ENCODE results near the gene CLEC2L.

CLEC2L gene

DNA sequence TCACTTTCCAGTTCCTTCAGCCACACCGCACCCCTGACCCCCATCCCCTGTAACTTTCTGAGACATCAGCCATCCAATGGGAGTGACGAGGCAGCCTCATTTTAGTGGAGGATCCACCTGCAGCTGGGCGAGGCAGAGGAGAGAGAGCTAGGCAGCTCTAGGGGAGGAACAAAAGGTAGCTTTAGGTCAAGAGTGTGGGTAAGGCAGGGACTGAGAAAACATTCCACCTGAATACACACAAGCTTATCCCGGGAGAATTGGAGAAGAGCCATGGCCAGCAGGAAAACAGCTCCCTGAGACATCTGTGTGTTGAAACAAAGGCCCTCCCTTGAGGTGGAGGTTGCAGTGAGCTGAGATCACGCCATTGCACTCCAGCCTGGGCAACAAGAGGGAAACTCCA lies 33.4 kb upstream of the CLEC2L start:
- H3K4me3 ChIP-seq (ENCODE audit: low read depth in 1 of 2, low read length in 2 of 2) = no peak overlapping the region
- H3K4me1 ChIP-seq (ENCODE audit: control insufficient read depth in 1 of 2, insufficient read depth in 2 of 2, low read length in 2 of 2) = no peaks in the 10 kb centered on the region
- peaks cover 4 to 8% of the 10 kb centered on the region in 2 donors for H3K9me3 ChIP-seq (ENCODE audit: control insufficient read depth in 1 of 2, low read length in 2 of 2)
- H3K9ac ChIP-seq (ENCODE audit: low read depth in 1 of 2, low read length in 2 of 2) = no peak overlapping the region
- no peak overlapping the region for H3K27ac ChIP-seq (ENCODE audit: low read depth, low read length)
- no peaks in the 10 kb centered on the region for H3K36me3 ChIP-seq (ENCODE audit: control insufficient read depth in 1 of 2, insufficient read depth in 2 of 2, low read length in 2 of 2)
- peaks cover 0 to 13% of the 10 kb centered on the region in 2 donors for H3K27me3 ChIP-seq (ENCODE audit: control insufficient read depth in 1 of 2, insufficient read depth in 2 of 2, low read length in 2 of 2)

DNA sequence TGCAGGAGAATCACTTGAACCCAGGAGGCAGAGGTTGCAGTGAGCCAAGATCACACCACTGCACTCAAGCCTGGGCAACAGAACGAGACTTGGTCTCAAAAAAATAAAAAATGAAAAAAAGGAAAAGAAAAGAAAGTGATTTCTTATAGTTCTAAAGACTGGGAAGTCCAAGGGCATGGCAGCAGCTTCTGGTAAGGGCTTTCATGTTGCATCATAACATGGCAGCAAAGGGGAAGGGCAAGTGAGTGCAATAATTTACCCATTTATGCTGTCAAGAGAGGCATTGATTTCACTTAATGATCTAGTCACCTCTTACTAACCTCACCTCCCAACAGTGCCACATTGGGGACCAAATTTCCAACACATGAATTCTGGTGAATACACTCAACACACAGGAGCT lies 31.2 kb upstream of the CLEC2L start:
- Histone ChIP-seq H3K4me3 (ENCODE audit: low read depth in 1 of 2, low read length in 2 of 2) (no peak overlapping the region), H3K4me1 (ENCODE audit: control insufficient read depth in 1 of 2, insufficient read depth in 2 of 2, low read length in 2 of 2) (peaks cover 0 to 3% of the 10 kb centered on the region in 2 donors), H3K27ac (ENCODE audit: low read depth, low read length) (no peak overlapping the region)

DNA sequence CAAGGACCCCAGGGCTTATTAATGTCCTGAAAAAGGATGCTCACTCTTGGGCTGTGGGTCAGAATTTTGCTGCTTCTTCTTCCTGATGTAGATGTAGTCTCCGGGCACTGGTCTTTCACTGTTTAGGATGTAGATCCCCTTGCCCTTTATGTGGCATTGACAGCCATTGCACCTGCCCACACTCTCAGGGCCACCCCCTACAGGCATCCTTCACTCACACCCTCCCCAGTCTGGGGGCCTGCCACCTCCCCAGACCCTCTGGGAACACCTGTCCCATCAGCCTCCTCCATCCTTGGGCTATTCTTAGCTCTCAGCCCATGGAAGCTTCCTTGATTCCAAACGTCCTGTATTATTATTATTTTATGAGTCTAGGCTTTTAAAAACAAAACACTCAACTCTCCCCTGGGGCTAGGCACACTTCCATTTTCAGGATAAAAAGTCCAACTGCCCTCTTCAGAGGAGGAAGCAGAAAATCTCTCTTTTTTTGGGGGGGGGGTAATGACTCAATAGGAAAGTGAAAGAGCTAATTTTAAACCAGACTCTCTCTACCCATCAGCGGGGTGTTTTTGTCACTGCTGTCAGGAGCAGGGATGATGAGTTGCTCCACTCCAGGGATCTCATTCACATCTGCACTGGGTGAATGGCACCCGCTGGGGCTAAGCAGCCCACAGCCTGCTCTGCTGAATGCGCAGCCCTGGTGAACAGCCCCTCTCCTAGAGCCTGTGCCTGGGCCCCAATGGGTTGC lies 28.5 kb upstream of the CLEC2L start:
- Histone ChIP-seq H3K27me3 (ENCODE audit: control insufficient read depth in 1 of 2, insufficient read depth in 2 of 2, low read length in 2 of 2) (peaks cover 2 to 5% of the 10 kb centered on the region in 2 donors), H3K4me3 (ENCODE audit: low read depth in 1 of 2, low read length in 2 of 2) (no peak overlapping the region), H3K27ac (ENCODE audit: low read depth, low read length) (no peak overlapping the region), H3K36me3 (ENCODE audit: control insufficient read depth in 1 of 2, insufficient read depth in 2 of 2, low read length in 2 of 2) (no peaks in the 10 kb centered on the region), H3K9ac (ENCODE audit: low read depth in 1 of 2, low read length in 2 of 2) (no peak overlapping the region), H3K4me1 (ENCODE audit: control insufficient read depth in 1 of 2, insufficient read depth in 2 of 2, low read length in 2 of 2) (peaks cover 3% of the 10 kb centered on the region in 2 donors), H3K9me3 (ENCODE audit: control insufficient read depth in 1 of 2, low read length in 2 of 2) (peaks cover 4 to 8% of the 10 kb centered on the region in 2 donors)

More for the DNA sequence above, 31.2 kb upstream of the CLEC2L start:
- H3K9ac ChIP-seq (ENCODE audit: low read depth in 1 of 2, low read length in 2 of 2) = no peak overlapping the region
- H3K27me3 ChIP-seq (ENCODE audit: control insufficient read depth in 1 of 2, insufficient read depth in 2 of 2, low read length in 2 of 2) = peaks cover 0 to 10% of the 10 kb centered on the region in 2 donors
- H3K9me3 ChIP-seq (ENCODE audit: control insufficient read depth in 1 of 2, low read length in 2 of 2) = peaks cover 4 to 8% of the 10 kb centered on the region in 2 donors
- no peaks in the 10 kb centered on the region for H3K36me3 ChIP-seq (ENCODE audit: control insufficient read depth in 1 of 2, insufficient read depth in 2 of 2, low read length in 2 of 2)

DNA sequence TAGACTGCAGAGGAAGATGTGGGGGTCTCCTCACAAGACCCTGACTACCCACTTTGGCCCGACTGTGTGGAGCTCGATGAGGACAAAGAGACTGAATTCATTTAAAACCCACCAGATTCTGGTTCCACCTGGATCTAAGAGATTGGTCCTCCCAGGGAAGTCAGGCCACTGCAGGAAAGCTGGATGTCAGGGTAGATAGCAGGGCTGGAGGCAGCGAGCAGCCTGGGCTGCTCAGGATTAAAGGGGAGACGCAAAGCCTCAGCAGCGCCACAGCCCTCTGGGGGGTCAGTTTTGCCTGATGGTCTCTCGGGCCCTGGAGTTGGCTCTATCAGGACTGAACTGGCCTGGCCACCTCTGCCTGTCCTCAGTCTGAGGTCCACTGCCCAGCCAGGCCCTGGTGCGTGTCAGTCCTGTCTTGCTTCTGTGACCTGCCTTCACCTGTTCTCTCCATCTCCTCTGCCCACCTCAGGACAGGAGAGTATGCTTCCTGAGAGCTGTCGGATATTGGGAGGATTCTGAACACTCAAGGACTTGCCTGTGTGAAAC lies 27.8 kb upstream of the CLEC2L start:
- peaks cover 0 to 5% of the 10 kb centered on the region in 2 donors for H3K27me3 ChIP-seq (ENCODE audit: control insufficient read depth in 1 of 2, insufficient read depth in 2 of 2, low read length in 2 of 2)
- H3K4me3 ChIP-seq (ENCODE audit: low read depth in 1 of 2, low read length in 2 of 2) = no peak overlapping the region
- H3K36me3 ChIP-seq (ENCODE audit: control insufficient read depth in 1 of 2, insufficient read depth in 2 of 2, low read length in 2 of 2) = no peaks in the 10 kb centered on the region
- no peak overlapping the region for H3K27ac ChIP-seq (ENCODE audit: low read depth, low read length)
- H3K9ac ChIP-seq (ENCODE audit: low read depth in 1 of 2, low read length in 2 of 2) = no peak overlapping the region
- peaks cover 3 to 5% of the 10 kb centered on the region in 2 donors for H3K4me1 ChIP-seq (ENCODE audit: control insufficient read depth in 1 of 2, insufficient read depth in 2 of 2, low read length in 2 of 2)
- H3K9me3 ChIP-seq (ENCODE audit: control insufficient read depth in 1 of 2, low read length in 2 of 2) = peaks cover 4 to 8% of the 10 kb centered on the region in 2 donors

DNA sequence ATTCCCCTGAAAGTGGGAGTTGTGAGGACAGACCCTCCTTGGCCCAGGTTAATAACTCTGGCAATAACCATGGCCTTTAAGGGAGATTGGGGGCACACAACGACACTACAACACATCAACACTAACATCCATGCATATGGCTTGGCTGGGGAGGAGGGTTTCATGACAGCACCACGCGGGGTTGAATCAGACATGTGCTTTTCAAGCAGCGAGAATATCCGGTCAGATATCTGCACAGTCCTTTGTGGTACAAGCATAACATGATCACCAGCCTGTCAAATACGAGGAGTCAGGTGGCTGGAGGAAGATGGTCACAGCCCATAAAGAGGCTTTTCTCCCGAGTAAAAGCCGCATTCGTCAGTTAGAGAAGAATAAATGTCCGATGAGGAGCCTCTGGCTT lies 27.0 kb upstream of the CLEC2L start:
- Histone ChIP-seq H3K4me3 (ENCODE audit: low read depth in 1 of 2, low read length in 2 of 2) (no peak overlapping the region), H3K9me3 (ENCODE audit: control insufficient read depth in 1 of 2, low read length in 2 of 2) (peaks cover 4 to 8% of the 10 kb centered on the region in 2 donors), H3K36me3 (ENCODE audit: control insufficient read depth in 1 of 2, insufficient read depth in 2 of 2, low read length in 2 of 2) (no peaks in the 10 kb centered on the region), H3K27ac (ENCODE audit: low read depth, low read length) (no peak overlapping the region), H3K27me3 (ENCODE audit: control insufficient read depth in 1 of 2, insufficient read depth in 2 of 2, low read length in 2 of 2) (peaks cover 0 to 5% of the 10 kb centered on the region in 2 donors), H3K9ac (ENCODE audit: low read depth in 1 of 2, low read length in 2 of 2) (no peak overlapping the region), H3K4me1 (ENCODE audit: control insufficient read depth in 1 of 2, insufficient read depth in 2 of 2, low read length in 2 of 2) (peaks cover 3 to 5% of the 10 kb centered on the region in 2 donors)

DNA sequence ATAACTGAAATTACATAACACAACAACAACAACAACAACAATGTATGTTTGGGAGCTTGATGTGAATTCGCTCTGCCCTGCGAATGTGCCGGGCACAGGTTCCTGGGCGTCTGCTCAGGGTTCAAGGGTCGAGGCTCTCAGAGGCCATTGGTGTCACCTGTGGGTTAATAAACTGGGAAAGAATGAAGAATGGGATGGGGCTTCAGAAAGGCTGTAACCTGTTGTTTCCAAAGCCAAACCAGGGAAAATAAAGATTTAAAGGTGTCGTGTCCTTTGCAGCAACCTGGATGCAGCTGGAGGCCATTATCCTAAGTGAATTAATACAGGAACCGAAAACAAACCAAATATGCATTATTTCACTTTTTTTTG lies 22.7 kb upstream of the CLEC2L start:
- Histone ChIP-seq H3K9me3 (ENCODE audit: control insufficient read depth in 1 of 2, low read length in 2 of 2) (no peaks in the 10 kb centered on the region), H3K4me3 (ENCODE audit: low read depth in 1 of 2, low read length in 2 of 2) (peak overlapping the region in 1 of 2 donors; percentile 59), H3K27me3 (ENCODE audit: control insufficient read depth in 1 of 2, insufficient read depth in 2 of 2, low read length in 2 of 2) (peaks cover 0 to 5% of the 10 kb centered on the region in 2 donors), H3K27ac (ENCODE audit: low read depth, low read length) (no peak overlapping the region), H3K36me3 (ENCODE audit: control insufficient read depth in 1 of 2, insufficient read depth in 2 of 2, low read length in 2 of 2) (no peaks in the 10 kb centered on the region), H3K9ac (ENCODE audit: low read depth in 1 of 2, low read length in 2 of 2) (no peak overlapping the region), H3K4me1 (ENCODE audit: control insufficient read depth in 1 of 2, insufficient read depth in 2 of 2, low read length in 2 of 2) (peaks cover 0 to 5% of the 10 kb centered on the region in 2 donors)

DNA sequence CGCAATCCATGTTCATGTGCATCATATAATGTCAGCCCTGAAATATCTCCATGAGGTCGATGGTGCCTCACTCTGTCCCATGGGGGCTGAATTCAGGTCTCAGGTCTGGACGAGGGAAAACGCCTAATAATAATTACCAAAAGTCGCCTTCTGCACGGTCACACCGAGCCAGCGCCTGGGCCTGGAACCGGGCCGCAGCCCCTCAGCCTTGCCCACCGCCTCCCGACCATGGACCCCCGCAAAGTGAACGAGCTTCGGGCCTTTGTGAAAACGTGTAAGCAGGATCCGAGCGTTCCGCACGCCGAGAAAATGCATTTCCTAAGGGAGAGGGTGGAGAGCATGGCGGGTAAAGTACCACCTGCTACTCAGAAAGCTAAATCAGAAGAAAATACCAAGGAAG lies 21.3 kb upstream of the CLEC2L start:
- H3K36me3 ChIP-seq (ENCODE audit: control insufficient read depth in 1 of 2, insufficient read depth in 2 of 2, low read length in 2 of 2) = no peaks in the 10 kb centered on the region
- peaks cover 0 to 5% of the 10 kb centered on the region in 2 donors for H3K27me3 ChIP-seq (ENCODE audit: control insufficient read depth in 1 of 2, insufficient read depth in 2 of 2, low read length in 2 of 2)
- H3K9me3 ChIP-seq (ENCODE audit: control insufficient read depth in 1 of 2, low read length in 2 of 2) = no peaks in the 10 kb centered on the region
- H3K9ac ChIP-seq (ENCODE audit: low read depth in 1 of 2, low read length in 2 of 2) = no peak overlapping the region
- H3K4me1 ChIP-seq (ENCODE audit: control insufficient read depth in 1 of 2, insufficient read depth in 2 of 2, low read length in 2 of 2) = peaks cover 0 to 5% of the 10 kb centered on the region in 2 donors
- H3K27ac ChIP-seq (ENCODE audit: low read depth, low read length) = no peak overlapping the region
- no peak overlapping the region for H3K4me3 ChIP-seq (ENCODE audit: low read depth in 1 of 2, low read length in 2 of 2)

DNA sequence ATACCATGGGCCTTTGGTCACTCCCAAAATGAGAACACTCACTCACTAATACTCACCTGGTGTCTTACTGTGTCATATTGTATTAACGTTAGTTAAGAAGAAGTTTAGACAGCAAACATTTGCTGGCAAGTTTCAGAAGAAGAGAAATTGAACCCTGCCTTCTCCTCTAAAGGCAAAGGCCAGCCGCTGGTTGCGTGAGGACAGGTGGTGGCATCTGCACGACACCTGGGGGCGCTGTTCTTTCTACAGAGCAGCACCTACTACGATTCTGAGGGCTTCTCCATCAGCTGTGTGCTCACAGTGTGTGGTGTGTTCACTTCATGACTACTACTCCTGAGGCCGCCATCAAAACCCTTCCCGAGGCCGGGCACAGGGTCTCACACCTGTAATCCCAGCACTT lies 17.9 kb upstream of the CLEC2L start:
- no peak overlapping the region for H3K4me3 ChIP-seq (ENCODE audit: low read depth in 1 of 2, low read length in 2 of 2)
- no peaks in the 10 kb centered on the region for H3K4me1 ChIP-seq (ENCODE audit: control insufficient read depth in 1 of 2, insufficient read depth in 2 of 2, low read length in 2 of 2)
- H3K36me3 ChIP-seq (ENCODE audit: control insufficient read depth in 1 of 2, insufficient read depth in 2 of 2, low read length in 2 of 2) = no peaks in the 10 kb centered on the region
- no peak overlapping the region for H3K27ac ChIP-seq (ENCODE audit: low read depth, low read length)
- no peak overlapping the region for H3K9ac ChIP-seq (ENCODE audit: low read depth in 1 of 2, low read length in 2 of 2)
- no peaks in the 10 kb centered on the region for H3K27me3 ChIP-seq (ENCODE audit: control insufficient read depth in 1 of 2, insufficient read depth in 2 of 2, low read length in 2 of 2)
- no peaks in the 10 kb centered on the region for H3K9me3 ChIP-seq (ENCODE audit: control insufficient read depth in 1 of 2, low read length in 2 of 2)

DNA sequence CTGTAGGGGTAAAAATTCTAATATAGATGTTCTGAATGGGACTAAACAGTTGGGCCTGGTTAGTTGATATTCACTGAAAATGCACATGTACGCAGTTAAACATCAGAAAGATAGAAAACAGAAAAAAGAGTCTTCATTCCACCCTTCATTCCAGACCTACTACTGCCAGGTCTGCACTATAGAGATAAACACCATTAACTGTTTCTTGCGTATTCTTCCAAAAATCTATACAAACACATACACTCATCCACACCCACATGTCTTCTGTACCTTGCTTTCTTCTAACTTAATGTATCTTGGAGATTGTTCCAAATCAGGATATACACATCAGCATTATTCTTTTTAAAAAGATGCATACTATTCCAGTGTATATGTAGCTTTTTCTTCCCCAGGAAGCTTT lies 13.9 kb upstream of the CLEC2L start:
- Histone ChIP-seq H3K36me3 (ENCODE audit: control insufficient read depth in 1 of 2, insufficient read depth in 2 of 2, low read length in 2 of 2) (no peaks in the 10 kb centered on the region), H3K27me3 (ENCODE audit: control insufficient read depth in 1 of 2, insufficient read depth in 2 of 2, low read length in 2 of 2) (no peaks in the 10 kb centered on the region), H3K4me3 (ENCODE audit: low read depth in 1 of 2, low read length in 2 of 2) (no peak overlapping the region), H3K9ac (ENCODE audit: low read depth in 1 of 2, low read length in 2 of 2) (no peak overlapping the region), H3K4me1 (ENCODE audit: control insufficient read depth in 1 of 2, insufficient read depth in 2 of 2, low read length in 2 of 2) (no peaks in the 10 kb centered on the region), H3K27ac (ENCODE audit: low read depth, low read length) (no peak overlapping the region), H3K9me3 (ENCODE audit: control insufficient read depth in 1 of 2, low read length in 2 of 2) (no peaks in the 10 kb centered on the region)

DNA sequence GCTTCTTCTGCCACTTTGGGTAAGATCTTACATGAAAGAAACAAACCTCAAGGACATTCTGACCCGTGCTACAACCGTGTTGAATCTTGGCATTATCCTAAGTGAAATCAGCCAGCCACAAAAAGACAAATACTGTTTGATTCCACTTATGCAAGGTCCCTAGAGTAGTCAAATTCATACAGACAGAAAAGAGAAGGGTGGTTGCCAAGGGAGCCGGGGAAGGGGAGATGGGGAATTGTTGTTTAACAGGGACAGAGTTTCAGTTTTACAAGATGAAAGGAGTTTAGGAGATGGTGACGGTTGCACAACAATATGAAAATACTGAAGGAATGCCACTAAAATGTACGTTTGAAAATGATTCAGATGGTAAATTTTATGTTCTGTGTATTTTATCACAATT lies 12.2 kb upstream of the CLEC2L start:
- Histone ChIP-seq H3K27me3 (ENCODE audit: control insufficient read depth in 1 of 2, insufficient read depth in 2 of 2, low read length in 2 of 2) (no peaks in the 10 kb centered on the region), H3K27ac (ENCODE audit: low read depth, low read length) (no peak overlapping the region), H3K9ac (ENCODE audit: low read depth in 1 of 2, low read length in 2 of 2) (no peak overlapping the region), H3K4me1 (ENCODE audit: control insufficient read depth in 1 of 2, insufficient read depth in 2 of 2, low read length in 2 of 2) (no peaks in the 10 kb centered on the region), H3K9me3 (ENCODE audit: control insufficient read depth in 1 of 2, low read length in 2 of 2) (no peaks in the 10 kb centered on the region), H3K36me3 (ENCODE audit: control insufficient read depth in 1 of 2, insufficient read depth in 2 of 2, low read length in 2 of 2) (no peaks in the 10 kb centered on the region), H3K4me3 (ENCODE audit: low read depth in 1 of 2, low read length in 2 of 2) (no peak overlapping the region)

Measured in duodenal mucosa (tissue), 2 donors.